Trophoblast cell (in vitro differentiated cells and primary cell): ENCODE results near the gene SSBP3.

Experiments
- DNase-seq, 2 donors: peaks; one replicate each; pipeline ENCODE4 v3.0.0-alpha.2; 2016
- H2AFZ ChIP-seq: 2 replicates; pipeline ENCODE4 v1.6.1; 2013; ENCODE audit warnings: low read length, moderate library complexity, mild to moderate bottlenecking; ENCODE audit not compliant: insufficient read depth, poor library complexity
- H2AK5ac ChIP-seq: 2 replicates; pipeline ENCODE4 v1.6.1; 2013; ENCODE audit warnings: mild to moderate bottlenecking, low read length
- H2BK120ac ChIP-seq: 2 replicates; pipeline ENCODE4 v1.6.1; 2013; ENCODE audit warnings: low read length, mild to moderate bottlenecking, moderate library complexity; ENCODE audit not compliant: insufficient read depth, poor library complexity
- H2BK12ac ChIP-seq: 2 replicates; pipeline ENCODE4 v1.6.1; 2013; ENCODE audit warnings: mild to moderate bottlenecking, low read length, moderate library complexity
- H2BK5ac ChIP-seq: 2 replicates; pipeline ENCODE4 v1.6.1; 2013; ENCODE audit warnings: low read length, low read depth, moderate library complexity, mild to moderate bottlenecking; ENCODE audit not compliant: poor library complexity
- H3K14ac ChIP-seq: 2 replicates; pipeline ENCODE4 v1.6.1; 2013; ENCODE audit warnings: mild to moderate bottlenecking, low read length
- H3K18ac ChIP-seq: 2 replicates; pipeline ENCODE4 v1.6.1; 2013; ENCODE audit warnings: mild to moderate bottlenecking, low read length
- H3K23ac ChIP-seq: 2 replicates; pipeline ENCODE4 v1.6.1; 2013; ENCODE audit warnings: low read length
- H3K27ac ChIP-seq: 2 replicates; pipeline ENCODE4 v1.5.1; 2013; ENCODE audit warnings: low read depth, mild to moderate bottlenecking, inconsistent platforms, low read length, moderate library complexity
- H3K27me3 ChIP-seq: 2 replicates; pipeline ENCODE4 v1.6.1; 2013; ENCODE audit warnings: inconsistent platforms, mild to moderate bottlenecking, low read length, moderate library complexity; ENCODE audit not compliant: insufficient read depth
- H3K36me3 ChIP-seq, 2 experiments: 1 replicate in 1 of 2; 2 replicates in 1 of 2; pipeline ENCODE4 v1.6.1; 2013; ENCODE audit warnings: low read length in 2 of 2, mild to moderate bottlenecking in 2 of 2, moderate library complexity in 1 of 2; ENCODE audit not compliant: insufficient read depth in 2 of 2, control insufficient read depth in 1 of 2
- H3K4ac ChIP-seq: 2 replicates; pipeline ENCODE4 v1.6.1; 2013; ENCODE audit warnings: low read depth, mild to moderate bottlenecking, low read length, moderate library complexity
- H3K4me1 ChIP-seq, 2 experiments: 1 replicate in 1 of 2; 2 replicates in 1 of 2; pipeline ENCODE4 v1.6.1; 2013; ENCODE audit warnings: low read length in 2 of 2, mild to moderate bottlenecking in 2 of 2, moderate library complexity in 1 of 2; ENCODE audit not compliant: insufficient read depth in 2 of 2, control insufficient read depth in 1 of 2
- H3K4me2 ChIP-seq: 2 replicates; pipeline ENCODE4 v1.6.1; 2013; ENCODE audit warnings: inconsistent platforms, mild to moderate bottlenecking, low read length, moderate library complexity
- H3K4me3 ChIP-seq: 2 replicates; pipeline ENCODE4 v1.5.1; 2013; ENCODE audit warnings: mild to moderate bottlenecking, low read depth, low read length, inconsistent platforms
- H3K79me1 ChIP-seq: one replicate; pipeline ENCODE4 v1.6.1; 2013; ENCODE audit warnings: low read length
- H3K79me2 ChIP-seq: 2 replicates; pipeline ENCODE4 v1.6.1; 2013; ENCODE audit warnings: low read length, mild to moderate bottlenecking; ENCODE audit not compliant: control insufficient read depth, insufficient read depth, poor library complexity
- H3K9ac ChIP-seq: 2 replicates; pipeline ENCODE4 v1.6.1; 2013; ENCODE audit warnings: mild to moderate bottlenecking, low read length
- H3K9me3 ChIP-seq: 2 replicates; pipeline ENCODE4 v1.6.1; 2013; ENCODE audit warnings: low read depth, mild to moderate bottlenecking, control low read depth, inconsistent platforms, low read length; ENCODE audit not compliant: insufficient read depth
- H4K12ac ChIP-seq: 2 replicates; pipeline ENCODE4 v1.6.1; 2013; ENCODE audit warnings: low read depth, mild to moderate bottlenecking, low read length, moderate library complexity
- H4K8ac ChIP-seq: 2 replicates; pipeline ENCODE4 v1.6.1; 2013; ENCODE audit warnings: low read depth, mild to moderate bottlenecking, low read length, moderate library complexity
- H4K91ac ChIP-seq: one replicate; pipeline ENCODE4 v1.6.1; 2013; ENCODE audit warnings: low read depth, mild to moderate bottlenecking, low read length, moderate library complexity
- WGBS: extraction: QIAGEN DNeasy Blood & Tissue Kit; methylation state at CpG from one replicate; pipeline ENCODE4 v1.1.7; 2013; ENCODE audit warnings: missing lambda C conversion rate; ENCODE audit not compliant: insufficient read length, insufficient coverage; ENCODE audit errors: extremely low coverage; 5-methylcytosine and 5-hydroxymethylcytosine counted together

SSBP3 gene

GRCh38 chr1:54287176-54287650 lies 119.0 kb downstream of the SSBP3 start:
- H3K27me3 ChIP-seq: no peaks in the 10 kb centered on the region
- no peak overlapping the region for H3K9ac ChIP-seq
- no peak overlapping the region for H4K91ac ChIP-seq
- H3K14ac ChIP-seq: no peak overlapping the region
- H3K79me1 ChIP-seq: peaks cover 2% of the 10 kb centered on the region
- H4K8ac ChIP-seq: no peak overlapping the region
- H2BK120ac ChIP-seq: no peak overlapping the region
- no peak overlapping the region for H2AK5ac ChIP-seq
- no peak overlapping the region for H3K4ac ChIP-seq
- H3K4me1 ChIP-seq: peaks cover 20 to 22% of the 10 kb centered on the region in 2 experiments
- no peak overlapping the region for H3K27ac ChIP-seq
- no peaks in the 10 kb centered on the region for H3K36me3 ChIP-seq
- DNase-seq: peak; percentile 26 to 36
- no peak overlapping the region for H2AFZ ChIP-seq
- no CpG with 5 or more reads among the region's 8 CpGs for WGBS
- H3K23ac ChIP-seq: no peak overlapping the region
- H4K12ac ChIP-seq: no peak overlapping the region
- H3K18ac ChIP-seq: peak overlapping the region; percentile 41
- H2BK5ac ChIP-seq: no peak overlapping the region
- peaks cover 2% of the 10 kb centered on the region for H3K79me2 ChIP-seq
- no peaks in the 10 kb centered on the region for H3K9me3 ChIP-seq
- H2BK12ac ChIP-seq: no peak overlapping the region
- no peak overlapping the region for H3K4me2 ChIP-seq
- no peak overlapping the region for H3K4me3 ChIP-seq

- Histone ChIP-seq H2AK5ac (no peak overlapping the region), H3K4me3 (no peak overlapping the region), H3K27ac (no peak overlapping the region), H2BK120ac (no peak overlapping the region), H2BK5ac (no peak overlapping the region), H3K9me3 (no peaks in the 10 kb centered on the region), H3K18ac (no peak overlapping the region), H3K36me3 (no peaks in the 10 kb centered on the region), H3K79me2 (peaks cover 3% of the 10 kb centered on the region), H3K4me1 (peaks cover 20 to 24% of the 10 kb centered on the region in 2 experiments), H3K27me3 (no peaks in the 10 kb centered on the region), H3K14ac (no peak overlapping the region), H3K4ac (peak overlapping the region; percentile 17), H3K9ac (no peak overlapping the region), H3K23ac (no peak overlapping the region), H4K91ac (no peak overlapping the region), H4K12ac (no peak overlapping the region), H3K4me2 (no peak overlapping the region), H2AFZ (no peak overlapping the region), H3K79me1 (peaks cover 2% of the 10 kb centered on the region), H4K8ac (no peak overlapping the region), H2BK12ac (no peak overlapping the region)
- no CpG with 5 or more reads among the region's 5 CpGs for WGBS
- no peak for DNase-seq
Measured at GRCh38 chr1:54285815-54286345, 120.3 kb downstream of the SSBP3 start.

GRCh38 chr1:54284781-54285529 lies 121.2 kb downstream of the SSBP3 start:
- Histone ChIP-seq H3K4me2 (no peak overlapping the region), H3K4ac (peak overlapping the region; percentile 17), H3K9ac (no peak overlapping the region), H3K4me1 (peaks cover 20 to 24% of the 10 kb centered on the region in 2 experiments), H3K18ac (no peak overlapping the region), H3K9me3 (no peaks in the 10 kb centered on the region), H3K79me2 (peaks cover 4% of the 10 kb centered on the region), H3K36me3 (peaks cover 6 to 8% of the 10 kb centered on the region in 2 experiments), H4K8ac (no peak overlapping the region), H2AFZ (no peak overlapping the region), H3K23ac (no peak overlapping the region), H3K4me3 (no peak overlapping the region), H2BK120ac (no peak overlapping the region), H3K27me3 (no peaks in the 10 kb centered on the region), H4K12ac (no peak overlapping the region), H2BK5ac (no peak overlapping the region), H4K91ac (no peak overlapping the region), H3K79me1 (peaks cover 2% of the 10 kb centered on the region), H3K14ac (no peak overlapping the region), H2AK5ac (no peak overlapping the region), H3K27ac (no peak overlapping the region), H2BK12ac (no peak overlapping the region)
- DNase-seq: no peak
- WGBS: no CpG with 5 or more reads among the region's 10 CpGs

GRCh38 chr1:54283635-54284385 lies 122.4 kb downstream of the SSBP3 start:
- Histone ChIP-seq H3K4me1 (peaks cover 26 to 30% of the 10 kb centered on the region in 2 experiments), H3K4ac (no peak overlapping the region), H3K18ac (no peak overlapping the region), H3K9ac (no peak overlapping the region), H2BK12ac (no peak overlapping the region), H3K79me1 (peaks cover 5% of the 10 kb centered on the region), H2BK5ac (no peak overlapping the region), H3K36me3 (peaks cover 13 to 19% of the 10 kb centered on the region in 2 experiments), H4K91ac (no peak overlapping the region), H2AFZ (no peak overlapping the region), H3K27me3 (no peaks in the 10 kb centered on the region), H3K4me3 (no peak overlapping the region), H3K27ac (no peak overlapping the region), H2AK5ac (no peak overlapping the region), H4K8ac (no peak overlapping the region), H4K12ac (no peak overlapping the region), H2BK120ac (no peak overlapping the region), H3K79me2 (peaks cover 4% of the 10 kb centered on the region), H3K23ac (no peak overlapping the region), H3K4me2 (no peak overlapping the region), H3K9me3 (peaks cover 2% of the 10 kb centered on the region), H3K14ac (no peak overlapping the region)
- DNase-seq: no peak
- WGBS: no CpG with 5 or more reads among the region's 8 CpGs
